T-helper 9 cell (primary cell): ENCODE measurements around the gene RUNDC3A.
"Not testable (repeated sequence)": the region's sequence is repeated elsewhere in the genome, so short reads cannot be mapped to it uniquely, and the experiment has no call there.

Experiments used
- DNase-seq: peaks from one replicate; pipeline ENCODE4 v3.0.0-alpha.2; 2020

Gene RUNDC3A

GRCh38 chr17:44321246-44322120 lies 13.1 kb downstream of the RUNDC3A start:
- DNase-seq, result no peak

DNA sequence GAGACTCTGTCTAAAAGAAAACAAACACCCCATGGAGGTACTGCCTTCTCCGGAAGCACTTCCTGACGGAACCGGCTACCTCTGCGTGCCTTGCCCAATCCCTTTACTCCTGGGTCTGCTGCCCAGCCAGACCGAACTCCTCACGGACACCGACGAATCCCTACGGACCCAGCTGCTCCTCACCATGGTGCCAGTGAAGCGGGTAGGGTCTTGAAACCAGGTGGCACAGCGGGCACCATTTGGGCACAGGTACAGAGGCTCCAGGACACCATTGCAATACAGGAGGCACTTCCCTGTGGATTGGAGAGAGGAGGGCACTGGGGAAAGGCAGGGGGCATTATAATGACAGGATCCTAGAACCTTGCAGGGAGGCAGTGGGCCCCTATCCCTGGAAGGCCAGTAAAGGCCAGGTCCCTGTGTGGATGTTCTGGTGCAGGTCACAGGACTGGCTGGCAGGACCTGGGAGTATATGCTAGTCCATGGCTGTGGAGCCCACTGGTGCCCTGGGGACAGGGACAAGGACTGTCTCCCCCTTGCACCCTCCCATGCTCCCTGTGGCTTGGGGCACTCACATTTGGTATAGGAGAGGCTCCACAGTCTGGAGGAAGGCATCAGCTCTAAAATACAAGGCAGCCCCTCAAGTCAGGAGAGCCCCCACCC lies 14.0 kb downstream of the RUNDC3A start:
- no peak for DNase-seq

DNA sequence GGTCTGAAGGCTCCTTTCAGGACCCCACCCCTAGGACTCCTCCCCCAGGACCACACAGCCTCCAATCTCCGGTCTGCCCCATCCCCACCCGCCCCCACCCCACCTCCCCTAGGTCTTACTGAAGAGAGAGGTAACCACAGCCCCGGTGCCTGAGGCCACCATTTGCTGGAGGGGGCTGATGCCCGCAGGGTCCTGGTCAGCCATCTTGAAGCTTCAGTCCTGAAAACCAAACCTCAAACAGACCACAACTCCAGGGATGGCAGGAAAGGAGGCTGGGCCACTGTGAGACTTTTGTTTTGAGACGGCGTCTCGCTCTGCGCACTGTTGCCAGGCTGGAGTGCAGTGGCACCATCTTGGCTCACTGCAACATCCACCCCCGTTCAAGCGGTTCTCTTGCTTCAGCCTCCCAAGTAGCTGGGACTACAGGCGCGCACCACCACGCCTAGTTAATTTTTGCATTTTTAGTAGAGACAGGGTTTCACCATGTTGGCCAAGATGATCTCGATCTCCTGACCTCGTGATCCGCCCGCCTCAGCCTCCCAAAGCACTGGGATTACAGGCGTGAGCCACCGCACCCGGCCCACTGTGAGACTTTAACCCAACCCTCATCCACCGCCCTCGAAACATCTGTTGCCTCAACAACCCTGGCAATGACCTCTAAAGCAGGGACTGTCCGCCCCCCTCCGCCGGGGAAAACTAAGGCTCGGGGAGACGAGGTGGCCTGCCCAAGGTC lies 15.1 kb downstream of the RUNDC3A start:
- no peak for DNase-seq

- no peak for DNase-seq
Observed at GRCh38 chr17:44324092-44324570, 15.7 kb downstream of the RUNDC3A start.

DNA sequence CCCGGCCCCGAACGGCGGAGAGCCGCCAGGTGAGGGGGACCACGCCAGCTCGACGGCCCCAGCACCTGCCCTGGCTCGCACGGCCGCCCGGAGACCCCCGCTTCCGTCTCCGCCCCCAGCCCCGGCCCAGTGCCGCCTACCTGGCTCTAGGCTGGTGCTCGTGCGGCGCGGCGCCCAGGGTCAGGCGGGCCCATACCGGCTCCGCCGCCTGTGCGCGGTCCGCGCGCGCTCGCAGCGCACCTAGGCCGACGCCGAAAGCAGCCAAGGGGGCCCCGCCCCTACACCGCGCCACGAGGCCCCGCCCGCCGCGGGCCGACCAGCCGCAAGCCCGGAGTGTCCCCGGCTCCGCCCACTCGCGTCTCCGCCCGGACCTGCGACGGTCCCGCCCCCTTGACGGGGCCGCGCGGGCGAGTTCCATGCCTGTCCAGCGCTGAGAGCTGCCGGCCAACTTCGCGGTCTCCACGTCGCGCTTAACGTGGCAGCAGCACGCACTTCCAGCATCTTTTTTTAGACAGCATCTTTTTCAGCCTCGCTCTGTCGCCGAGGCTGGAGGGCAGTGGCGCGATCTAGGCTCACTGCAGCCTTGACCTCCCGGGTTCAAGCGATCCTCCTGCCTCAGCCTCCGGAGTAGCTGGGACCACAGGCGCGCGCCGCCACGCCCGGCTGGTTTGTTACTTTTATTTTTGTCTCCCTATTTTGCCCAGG lies 16.3 kb downstream of the RUNDC3A start, which contains the start of gene SLC25A39:
Gene SLC25A39, minus strand, starts transcription at position 253 of the 705 bp plus-strand sequence. CDS start 1,261 bp downstream, outside the sequence.
- peak; percentile 92 for DNase-seq

DNA sequence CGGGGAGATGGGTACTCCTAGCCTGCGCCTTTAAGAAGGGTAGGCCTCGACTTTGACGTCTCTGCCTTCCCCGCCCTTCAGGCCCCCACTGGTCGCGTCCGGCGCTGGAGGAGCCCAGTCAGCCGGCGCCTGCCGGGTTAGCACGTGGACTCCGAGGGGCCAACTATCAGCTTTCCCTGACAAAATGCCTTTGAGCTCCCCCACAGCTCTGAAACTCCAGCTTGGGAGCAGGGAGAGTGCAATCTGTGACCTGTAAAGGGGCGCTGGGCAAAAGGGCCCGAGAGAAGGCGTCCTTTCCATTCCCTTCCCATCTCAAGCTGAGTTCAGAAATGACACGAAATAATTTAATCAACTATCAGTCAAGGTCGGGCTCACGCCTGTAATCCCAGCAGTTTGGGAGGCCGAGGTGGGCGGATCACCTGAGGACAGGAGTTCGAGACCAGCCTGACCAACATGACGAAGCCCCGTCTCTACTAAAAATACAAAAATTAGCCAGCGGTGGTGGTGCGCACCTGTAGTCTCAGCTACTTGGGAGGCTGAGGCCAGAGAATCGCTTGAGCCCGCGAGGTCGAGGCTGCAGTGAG lies 18.6 kb downstream of the RUNDC3A start:
- DNase-seq, result peak; percentile 90

GRCh38 chr17:44327715-44328449 lies 19.5 kb downstream of the RUNDC3A start:
- DNase-seq, result no peak

DNA sequence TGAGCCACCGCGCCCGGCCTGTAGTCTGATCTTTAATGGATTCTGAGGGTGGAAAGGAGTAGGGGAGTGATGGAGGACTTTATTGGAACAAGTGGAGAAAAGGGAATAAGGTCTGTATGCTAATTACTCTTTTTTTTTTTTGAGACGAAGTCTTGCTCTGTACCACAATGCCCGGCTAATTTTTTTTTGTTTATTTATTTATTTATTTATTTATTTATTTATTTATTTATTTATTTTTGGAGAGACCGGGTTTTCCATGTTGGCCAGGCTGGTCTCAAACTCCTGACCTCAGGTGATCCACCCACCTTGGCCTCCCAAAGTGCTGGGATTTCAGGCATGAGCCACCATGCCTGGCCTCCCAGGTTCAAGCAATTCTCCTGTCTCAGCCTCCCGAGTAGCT lies 21.1 kb downstream of the RUNDC3A start:
- not testable (repeated sequence) for DNase-seq

DNA sequence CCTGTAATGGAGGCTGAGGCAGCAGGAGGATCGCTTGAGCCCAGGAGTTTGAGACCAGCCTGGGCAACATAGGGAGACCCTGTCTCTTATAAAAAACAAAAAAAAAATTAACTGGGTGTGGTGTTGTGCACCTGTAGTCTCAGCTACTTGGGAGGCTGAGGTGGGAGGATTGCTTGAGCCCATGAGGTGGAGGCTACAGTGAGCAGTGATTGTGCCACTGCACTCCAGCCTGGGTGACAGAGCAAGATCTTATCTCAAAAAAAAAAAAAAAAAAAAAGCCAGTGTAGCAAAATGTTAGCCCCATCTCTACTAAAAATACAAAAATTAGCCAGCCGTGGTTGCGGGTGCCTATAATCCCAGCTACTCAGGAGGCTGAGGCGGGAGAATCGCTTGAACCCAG lies 21.9 kb downstream of the RUNDC3A start:
- not testable (repeated sequence) for DNase-seq

- peak; percentile 57 for DNase-seq
Observed at GRCh38 chr17:44331249-44331760, 22.9 kb downstream of the RUNDC3A start.

DNA sequence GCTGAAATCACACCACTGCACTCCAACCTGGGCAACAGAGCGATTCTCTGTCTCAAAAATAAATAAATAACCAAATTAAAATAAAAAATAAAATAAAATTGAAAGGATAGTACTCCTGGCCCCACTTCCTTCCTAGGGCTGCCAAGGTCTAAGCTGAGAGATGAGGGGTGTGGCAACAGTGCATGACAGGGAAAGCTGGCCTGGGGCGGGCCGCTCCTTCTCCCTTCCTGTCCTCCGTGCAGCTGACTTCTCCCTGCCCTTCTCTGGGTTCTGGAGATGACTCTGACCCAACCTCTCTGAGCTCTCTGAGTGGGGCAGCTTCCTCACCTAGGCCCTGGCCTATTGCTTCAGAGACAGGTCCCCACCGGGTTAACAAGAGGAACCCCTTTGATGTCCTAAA lies 25.0 kb downstream of the RUNDC3A start:
- no peak for DNase-seq

GRCh38 chr17:44334315-44334714 lies 25.9 kb downstream of the RUNDC3A start:
- no peak for DNase-seq

DNA sequence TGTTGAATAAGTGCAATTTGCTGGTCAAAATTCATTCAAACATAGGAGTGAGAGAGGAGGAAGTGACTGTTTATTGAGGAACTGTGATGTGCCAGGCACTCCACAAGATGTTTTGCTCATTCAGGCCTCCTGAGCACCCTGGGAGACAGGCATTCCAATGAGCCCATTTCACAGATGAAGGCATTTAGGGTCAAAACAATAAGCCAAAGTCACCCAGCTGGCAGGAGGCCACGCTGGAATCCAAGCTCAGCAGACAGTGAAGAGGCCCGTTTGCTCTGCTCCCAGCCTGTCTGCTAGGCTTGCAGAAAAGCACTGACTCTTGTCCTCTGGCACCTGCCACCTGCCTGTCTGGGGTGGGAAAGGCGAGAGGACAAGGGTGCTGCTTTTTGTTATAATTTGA lies 26.3 kb downstream of the RUNDC3A start:
- no peak for DNase-seq

- DNase-seq, result no peak
Observed at GRCh38 chr17:44335564-44335963, 27.2 kb downstream of the RUNDC3A start.

DNA sequence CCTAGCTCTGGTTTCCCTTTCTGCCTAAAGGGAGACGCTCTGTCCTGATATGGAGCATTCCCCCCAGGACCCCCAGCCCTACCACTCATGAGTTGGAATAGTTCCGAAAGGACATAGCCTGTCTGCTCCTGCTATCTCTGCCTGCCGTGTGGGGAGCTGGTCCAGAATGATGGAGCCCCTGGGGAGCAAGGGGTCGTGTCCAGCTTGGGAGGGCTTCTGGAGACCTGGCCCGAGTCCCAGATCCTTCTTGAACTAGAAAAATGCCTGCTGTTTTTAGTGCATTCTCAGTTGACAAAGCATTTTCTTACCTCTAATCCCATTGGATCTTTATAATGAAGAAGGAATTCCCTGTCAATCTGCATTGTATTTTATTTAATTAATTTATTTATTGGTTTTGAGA lies 27.6 kb downstream of the RUNDC3A start:
- no peak for DNase-seq

- no peak for DNase-seq
Observed at GRCh38 chr17:44338702-44339101, 30.3 kb downstream of the RUNDC3A start.

GRCh38 chr17:44340553-44340952 lies 32.2 kb downstream of the RUNDC3A start:
- DNase-seq, result not testable (repeated sequence)

GRCh38 chr17:44343510-44344209 lies 35.3 kb downstream of the RUNDC3A start:
- DNase-seq, result no peak

- DNase-seq, result peak; percentile 72
Observed at GRCh38 chr17:44344939-44345453, 36.6 kb downstream of the RUNDC3A start, which contains the start of gene GRN. Gene GRN, plus strand, starts transcription at chr17:44345302. Its CDS starts 3,863 bp downstream, at chr17:44349165.

DNA sequence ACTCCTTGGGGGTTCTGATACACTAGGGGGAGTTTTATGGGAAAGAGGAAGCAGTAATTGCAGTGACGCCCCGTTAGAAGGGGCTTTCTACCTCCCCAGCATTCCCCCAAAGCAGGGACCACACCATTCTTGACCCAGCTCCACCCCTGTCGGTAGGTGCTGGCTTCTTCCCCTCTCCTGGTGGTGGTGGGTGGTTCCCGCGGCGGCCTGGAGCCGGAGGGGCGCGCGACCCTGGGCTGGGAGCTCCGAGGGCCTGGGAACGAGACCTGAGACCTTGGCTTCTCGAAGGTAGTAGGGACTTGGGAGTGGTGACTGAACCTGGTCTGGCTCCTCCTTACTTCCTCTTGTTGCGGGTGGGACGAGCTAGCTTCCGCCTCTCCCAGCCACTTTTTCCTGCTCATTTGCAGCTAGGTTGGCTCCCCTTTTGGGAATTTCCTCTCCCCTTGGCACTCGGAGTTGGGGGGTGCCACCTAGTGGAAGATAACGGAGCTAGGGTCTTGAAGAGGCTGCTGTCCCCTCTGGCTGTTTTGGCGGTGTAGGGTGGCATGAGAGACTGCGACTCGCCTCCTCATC lies 37.1 kb downstream of the RUNDC3A start:
- peak; percentile 35 for DNase-seq
